ENCODE data around the gene CPNE7. TPM values are rescaled to one million over a fixed set of nuclear protein-coding genes. Genes with fewer than 3 reads are reported as not detected.

The CPNE7 gene
- total RNA-seq, 3 donors from 2014 or later (not counting 1 experiment from before 2014, with no cell fraction given) = 1.1 to 1.8 (median 1.2) TPM

GRCh38 chr16:89636663-89637062, 61.1 kb downstream of the CPNE7 start:
- peaks cover 7% of the 10 kb centered on the region for H3K4me1 ChIP-seq (ENCODE audit: control insufficient read depth, insufficient read depth, low read length)
- no peaks in the 10 kb centered on the region for H3K27me3 ChIP-seq (ENCODE audit: control insufficient read depth, insufficient read depth, low read length)
- Mint-ChIP-seq H3K27ac (no peak overlapping the region), H3K4me1 (peaks cover 8% of the 10 kb centered on the region in 2 donors), H3K4me3 (no peak overlapping the region), H3K9me3 (no peaks in the 10 kb centered on the region), H3K27me3 (ENCODE audit: low read depth in 2 of 2) (no peaks in the 10 kb centered on the region), H3K36me3 (no peaks in the 10 kb centered on the region)
- H3K36me3 ChIP-seq (ENCODE audit: control insufficient read depth, insufficient read depth, low read length) = no peaks in the 10 kb centered on the region
- no peak overlapping the region for H3K4me3 ChIP-seq (ENCODE audit: low read length)
- ATAC-seq (no peak), DNase-seq (no peak)
- intact Hi-C loops (cut with micrococcal nuclease) = no loop called here
- no peak overlapping the region for H3K27ac ChIP-seq (ENCODE audit: low read length)
- no peak for TF ChIP-seq CTCF (IDR thresholded peaks at IDR 0.05)
- H3K9me3 ChIP-seq (ENCODE audit: control insufficient read depth, insufficient read depth, low read length) = no peaks in the 10 kb centered on the region
- 90% methylated on average over 12 of the region's 12 CpGs for WGBS (ENCODE audit: insufficient coverage)

- Histone ChIP-seq H3K27ac (ENCODE audit: low read length) (no peak overlapping the region), H3K4me1 (ENCODE audit: control insufficient read depth, insufficient read depth, low read length) (peaks cover 7% of the 10 kb centered on the region), H3K27me3 (ENCODE audit: control insufficient read depth, insufficient read depth, low read length) (no peaks in the 10 kb centered on the region), H3K36me3 (ENCODE audit: control insufficient read depth, insufficient read depth, low read length) (no peaks in the 10 kb centered on the region), H3K4me3 (ENCODE audit: low read length) (no peak overlapping the region), H3K9me3 (ENCODE audit: control insufficient read depth, insufficient read depth, low read length) (no peaks in the 10 kb centered on the region)
- H3K9me3 Mint-ChIP-seq = no peaks in the 10 kb centered on the region
- no peaks in the 10 kb centered on the region for H3K36me3 Mint-ChIP-seq
- DNase-seq (no peak), ATAC-seq (no peak)
- no peak overlapping the region for H3K27ac Mint-ChIP-seq
- H3K4me1 Mint-ChIP-seq = peaks cover 8% of the 10 kb centered on the region in 2 donors
- no peaks in the 10 kb centered on the region for H3K27me3 Mint-ChIP-seq (ENCODE audit: low read depth in 2 of 2)
- no peak overlapping the region for H3K4me3 Mint-ChIP-seq
- intact Hi-C loops (cut with micrococcal nuclease) = no loop called here
- 84% methylated on average over 10 of the region's 10 CpGs for WGBS (ENCODE audit: insufficient coverage)
- no peak for TF ChIP-seq CTCF (IDR thresholded peaks at IDR 0.05)
These were observed 61.8 kb downstream of the CPNE7 start for GRCh38 chr16:89637379-89637778.

GRCh38 chr16:89638455-89638854, 62.9 kb downstream of the CPNE7 start:
- TF ChIP-seq CTCF (IDR thresholded peaks at IDR 0.05) = no peak
- ATAC-seq (no peak), DNase-seq (no peak)
- no peaks in the 10 kb centered on the region for H3K9me3 ChIP-seq (ENCODE audit: control insufficient read depth, insufficient read depth, low read length)
- H3K4me1 Mint-ChIP-seq = peaks cover 8% of the 10 kb centered on the region in 2 donors
- peaks cover 7% of the 10 kb centered on the region for H3K4me1 ChIP-seq (ENCODE audit: control insufficient read depth, insufficient read depth, low read length)
- no peak overlapping the region for H3K27ac Mint-ChIP-seq
- intact Hi-C loops (cut with micrococcal nuclease) = no loop called here
- H3K36me3 Mint-ChIP-seq = no peaks in the 10 kb centered on the region
- H3K36me3 ChIP-seq (ENCODE audit: control insufficient read depth, insufficient read depth, low read length) = no peaks in the 10 kb centered on the region
- no peak overlapping the region for H3K4me3 Mint-ChIP-seq
- H3K27me3 ChIP-seq (ENCODE audit: control insufficient read depth, insufficient read depth, low read length) = no peaks in the 10 kb centered on the region
- WGBS (ENCODE audit: insufficient coverage) = 90% methylated on average over 6 of the region's 10 CpGs
- H3K27me3 Mint-ChIP-seq (ENCODE audit: low read depth in 2 of 2) = no peaks in the 10 kb centered on the region
- H3K27ac ChIP-seq (ENCODE audit: low read length) = no peak overlapping the region
- no peaks in the 10 kb centered on the region for H3K9me3 Mint-ChIP-seq
- H3K4me3 ChIP-seq (ENCODE audit: low read length) = no peak overlapping the region

- H3K27me3 ChIP-seq (ENCODE audit: control insufficient read depth, insufficient read depth, low read length) = no peaks in the 10 kb centered on the region
- intact Hi-C loops (cut with micrococcal nuclease) = no loop called here
- no peak for DNase-seq
- Mint-ChIP-seq H3K9me3 (no peaks in the 10 kb centered on the region), H3K4me1 (peaks cover 8% of the 10 kb centered on the region in 2 donors), H3K27me3 (ENCODE audit: low read depth in 2 of 2) (no peaks in the 10 kb centered on the region), H3K4me3 (no peak overlapping the region), H3K27ac (no peak overlapping the region), H3K36me3 (no peaks in the 10 kb centered on the region)
- H3K36me3 ChIP-seq (ENCODE audit: control insufficient read depth, insufficient read depth, low read length) = peaks cover 3% of the 10 kb centered on the region
- peaks cover 7% of the 10 kb centered on the region for H3K4me1 ChIP-seq (ENCODE audit: control insufficient read depth, insufficient read depth, low read length)
- no peak for ATAC-seq
- no peaks in the 10 kb centered on the region for H3K9me3 ChIP-seq (ENCODE audit: control insufficient read depth, insufficient read depth, low read length)
- WGBS (ENCODE audit: insufficient coverage) = 92% methylated on average over 6 of the region's 6 CpGs
- no peak overlapping the region for H3K27ac ChIP-seq (ENCODE audit: low read length)
- H3K4me3 ChIP-seq (ENCODE audit: low read length) = no peak overlapping the region
- TF ChIP-seq CTCF (IDR thresholded peaks at IDR 0.05) = no peak
These were observed 63.8 kb downstream of the CPNE7 start for GRCh38 chr16:89639385-89639784.

All from natural killer cell (primary cell).